HG03565 (cell line): ENCODE data around the gene DGCR2.
"Not testable (repeated sequence)": the region's sequence is repeated elsewhere in the genome, so short reads cannot be mapped to it uniquely, and the experiment has no call there.

Experiments
- ATAC-seq: cut with Tn5 transposase; IDR thresholded peaks from one replicate; pipeline ENCODE4 v1.9.1; 2021; ENCODE audit warnings: mild to moderate bottlenecking, moderate library complexity; ENCODE audit not compliant: unreplicated experiment

Gene DGCR2

DNA sequence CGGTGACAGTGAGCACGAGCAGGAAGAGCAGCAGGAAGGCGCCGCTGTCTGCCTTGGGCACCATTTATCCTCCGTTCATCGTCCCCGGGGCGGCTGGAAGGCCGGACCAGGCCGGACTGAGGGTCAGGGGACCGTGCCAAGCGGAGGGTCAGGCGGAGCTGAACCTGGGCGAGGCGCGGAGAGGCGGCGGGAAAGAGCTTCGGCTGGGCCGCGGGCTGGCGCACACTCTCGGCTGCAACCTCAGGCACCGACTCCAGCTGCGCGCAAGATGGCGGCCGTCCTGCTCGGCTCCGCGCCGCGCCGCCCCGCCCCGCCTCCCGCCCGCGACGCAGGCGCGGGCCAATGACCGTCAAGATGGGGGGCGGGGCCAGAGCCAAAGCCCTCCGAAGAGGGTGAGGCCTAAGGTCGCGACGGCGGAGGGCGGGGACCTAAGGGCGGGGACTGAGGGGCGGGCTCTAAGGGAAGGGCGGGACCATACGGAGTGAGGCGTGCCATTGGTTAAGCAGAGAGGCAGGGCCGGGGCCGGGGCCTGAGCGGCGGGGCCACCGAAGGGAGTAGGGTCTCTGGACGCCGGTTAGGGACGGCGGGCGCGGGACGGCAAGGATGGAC lies at the start of gene DGCR2:
Gene DGCR2, minus strand, starts transcription at position 270 of the 609 bp plus-strand sequence. Its CDS starts 206 bp downstream, at position 64.
- ATAC-seq: peak; percentile 67

GRCh38 chr22:19169947-19170318 lies 47.7 kb upstream of the DGCR2 start:
- no peak for ATAC-seq

GRCh38 chr22:19169002-19169946 lies 47.1 kb upstream of the DGCR2 start:
- ATAC-seq: no peak

- no peak for ATAC-seq
These were observed 46.1 kb upstream of the DGCR2 start for GRCh38 chr22:19168088-19168890.

GRCh38 chr22:19167106-19167869 lies 45.1 kb upstream of the DGCR2 start:
- no peak for ATAC-seq

- no peak for ATAC-seq
These were observed 44.2 kb upstream of the DGCR2 start for GRCh38 chr22:19166421-19166820.

GRCh38 chr22:19164425-19164824 lies 42.2 kb upstream of the DGCR2 start:
- no peak for ATAC-seq

- not testable (repeated sequence) for ATAC-seq
These were observed 36.4 kb upstream of the DGCR2 start for GRCh38 chr22:19158649-19159048.

DNA sequence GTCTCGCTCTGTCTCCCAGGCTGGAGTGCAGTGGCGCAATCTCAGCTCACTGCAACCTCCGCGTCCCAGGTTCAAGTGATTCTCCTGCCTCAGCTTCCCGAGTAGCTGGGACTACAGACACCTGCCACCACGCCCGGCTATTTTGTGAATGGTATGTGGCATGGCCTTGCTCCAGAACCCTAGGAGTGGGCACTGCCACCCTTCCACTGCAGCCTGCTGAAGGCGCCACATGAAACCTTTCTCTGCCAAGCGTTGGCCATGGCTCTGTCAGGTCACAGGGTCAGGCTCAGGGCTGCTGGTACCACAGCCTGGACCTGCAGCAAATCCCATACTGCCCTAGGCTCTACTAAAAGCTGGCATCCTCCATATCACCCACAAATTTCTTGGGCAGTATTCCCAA lies 33.9 kb upstream of the DGCR2 start:
- ATAC-seq: not testable (repeated sequence)

DNA sequence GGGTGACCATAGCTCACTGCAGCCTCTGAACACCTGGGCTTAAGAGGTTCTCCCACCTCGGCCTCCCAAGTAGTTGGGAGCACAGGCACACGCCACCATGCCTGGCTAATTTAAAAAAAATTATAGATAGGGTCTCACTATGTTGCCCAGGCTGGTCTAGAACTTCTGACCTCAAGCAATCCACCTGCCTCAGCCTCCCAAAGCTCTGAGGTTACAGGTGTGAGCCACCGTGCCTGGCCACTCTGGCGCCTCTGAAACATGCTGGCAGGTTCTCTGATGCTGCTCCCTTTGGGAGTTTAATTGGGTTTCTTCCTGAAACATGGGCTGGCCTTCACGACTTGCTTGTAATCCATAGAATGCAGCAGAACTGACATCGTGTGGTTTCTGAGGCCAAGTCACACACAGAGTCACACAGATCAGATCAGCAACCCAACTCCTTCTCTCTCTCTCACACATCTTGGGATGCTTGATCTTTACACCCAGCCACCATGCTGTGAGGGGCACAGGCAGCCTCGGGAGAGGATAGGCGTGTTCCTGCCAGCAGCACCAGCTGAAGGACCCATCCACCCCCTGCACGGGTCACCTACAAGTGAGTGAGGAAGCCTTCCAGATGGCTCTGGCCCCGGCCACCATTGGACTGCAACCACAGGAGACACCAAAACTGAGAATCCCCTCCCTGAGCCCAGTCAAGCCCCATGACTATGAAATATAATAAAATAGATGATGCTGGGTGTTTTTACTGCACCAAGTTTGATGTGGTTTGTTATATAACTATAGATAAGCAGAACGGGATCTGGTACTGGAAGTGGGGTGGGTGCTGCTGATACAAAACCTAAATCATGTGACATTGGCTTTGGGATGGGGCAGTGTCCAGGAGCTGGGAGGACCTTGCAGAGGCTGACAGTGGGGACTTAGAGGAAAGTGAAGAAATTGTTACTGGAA lies 31.0 kb upstream of the DGCR2 start:
- no peak for ATAC-seq

DNA sequence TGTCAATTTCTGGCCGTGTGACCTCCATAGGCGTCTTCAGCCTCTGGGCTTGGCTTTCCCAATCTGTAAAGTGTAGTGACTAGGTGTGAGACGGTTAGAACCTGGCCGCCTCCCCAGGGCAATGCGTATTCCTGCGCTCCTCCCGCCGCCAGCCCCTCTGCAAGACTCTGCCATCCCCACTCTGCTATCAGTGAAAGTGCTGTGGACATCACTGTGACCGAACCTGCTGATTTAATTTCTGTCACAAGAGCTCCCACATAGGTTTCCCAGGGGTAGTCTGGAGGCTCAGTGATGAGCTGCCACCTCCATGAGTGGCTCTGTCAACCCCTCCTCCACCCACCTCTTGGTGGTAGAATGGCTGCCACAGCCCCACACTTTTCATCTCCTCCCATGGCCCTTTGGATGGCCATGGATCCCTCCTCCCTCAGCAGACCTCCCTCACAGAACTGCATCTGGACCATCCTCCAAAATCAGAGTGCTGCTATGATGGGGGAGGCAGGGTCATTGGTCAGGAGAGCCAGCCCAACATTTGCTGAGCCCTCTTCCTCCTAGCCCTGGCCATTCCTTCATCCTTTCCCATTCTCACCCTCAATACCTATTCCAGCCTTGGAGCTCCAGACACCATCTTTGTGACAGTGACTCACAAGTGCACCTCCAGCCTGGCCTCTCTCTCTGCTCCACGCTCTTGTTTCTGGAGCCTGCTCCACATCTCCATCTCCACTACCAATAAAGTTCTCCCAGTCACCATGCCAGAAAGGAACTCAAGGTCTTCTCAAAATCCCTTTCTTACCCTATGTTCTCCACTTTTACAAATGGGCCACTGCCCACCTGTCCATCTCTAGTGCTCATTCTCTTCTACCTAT lies 29.3 kb upstream of the DGCR2 start:
- no peak for ATAC-seq

GRCh38 chr22:19150482-19151328 lies 28.5 kb upstream of the DGCR2 start:
- ATAC-seq: no peak

GRCh38 chr22:19149991-19150390 lies 27.8 kb upstream of the DGCR2 start, which contains the start of gene GSC2:
TSS of gene GSC2 (minus strand) at chr22:19150292. CDS start at chr22:19150283, 9 bp downstream.
- no peak for ATAC-seq

DNA sequence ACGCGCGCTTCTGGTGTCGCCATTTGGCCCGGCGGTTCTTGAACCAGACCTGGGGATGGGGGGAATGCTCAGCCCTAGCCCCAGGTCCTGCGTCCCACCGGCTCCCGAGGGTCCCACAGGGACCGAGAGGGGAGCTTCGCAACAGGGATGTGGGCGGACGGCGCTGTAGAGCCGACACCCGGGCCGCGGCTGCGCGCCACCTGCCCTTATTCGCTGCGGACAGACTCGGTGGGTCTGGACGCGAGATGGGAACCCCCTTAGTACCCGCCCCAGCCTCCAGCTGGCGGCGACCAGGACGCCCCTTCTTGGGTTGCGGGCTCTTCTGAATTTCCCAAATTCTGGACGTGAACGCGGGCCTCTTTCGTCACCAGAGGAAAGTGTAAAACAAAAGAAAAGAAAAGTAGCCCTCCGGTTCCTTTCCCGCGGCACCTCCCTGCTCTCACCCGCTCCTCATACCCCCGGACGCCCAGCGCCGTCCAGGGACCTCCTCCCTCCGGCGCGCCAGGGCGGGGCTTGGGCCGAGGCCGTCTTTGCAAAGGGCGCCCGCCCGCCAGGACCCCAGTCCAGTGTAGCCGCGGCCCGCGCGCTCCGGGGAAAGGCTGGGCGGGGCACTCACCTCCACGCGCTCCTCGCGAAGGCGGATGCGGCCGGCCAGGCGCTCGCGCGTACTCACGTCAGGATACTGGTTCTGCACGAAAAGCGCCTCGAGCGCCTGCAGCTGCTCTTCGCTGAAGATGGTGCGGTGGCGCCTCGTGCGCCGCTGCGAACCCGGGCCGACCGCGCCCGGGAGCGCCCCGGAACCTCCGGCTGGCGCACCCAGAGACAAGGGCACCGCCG lies 27.1 kb upstream of the DGCR2 start:
- no peak for ATAC-seq

DNA sequence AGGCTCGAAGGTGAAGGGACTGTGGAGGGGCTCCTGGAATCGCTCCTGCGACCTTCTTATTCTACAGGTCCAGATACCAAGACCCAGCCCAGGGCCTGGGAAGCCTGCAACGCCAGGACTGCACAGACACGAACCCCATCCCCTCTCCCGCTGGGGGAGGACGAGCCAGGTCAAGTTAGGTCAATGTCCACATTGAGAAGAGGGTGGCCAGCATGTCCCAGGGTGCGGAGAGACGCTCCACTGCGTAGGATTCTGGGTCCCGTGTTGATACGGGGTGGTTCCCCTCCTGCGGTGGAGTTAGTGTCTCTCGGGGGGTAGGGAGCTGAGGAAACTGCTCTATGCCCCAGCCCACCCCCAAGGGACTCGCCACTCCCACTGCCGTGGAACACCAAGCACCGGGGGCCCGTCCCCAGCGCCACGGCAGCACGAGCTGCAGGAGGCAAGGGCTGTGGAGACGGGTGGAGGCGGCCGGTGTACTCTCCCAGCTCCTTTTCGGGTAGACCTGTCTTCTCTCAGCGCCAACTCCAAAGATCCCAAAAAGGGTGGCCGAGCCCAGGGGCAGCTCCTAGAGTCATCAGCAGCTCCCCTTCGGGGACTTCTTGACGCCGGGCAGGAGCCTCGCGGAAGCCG lies 26.3 kb upstream of the DGCR2 start:
- no peak for ATAC-seq

- ATAC-seq: no peak
These were observed 25.1 kb upstream of the DGCR2 start for GRCh38 chr22:19147195-19147780.
